ENCODE measurements around the gene FMNL2. TPM values are rescaled to one million over a fixed set of nuclear protein-coding genes. Genes with fewer than 3 reads are reported as not detected.

FMNL2 gene
- total and polyA plus RNA-seq, 2 experiments from 2014 or later, result 4.4 to 18.6 TPM

GRCh38 chr2:152546230-152546837, 211.4 kb downstream of the FMNL2 start:
- Histone ChIP-seq H3K4me2 (ENCODE audit: unreplicated experiment) (no peak overlapping the region), H2AFZ (no peak overlapping the region), H3K4me3 (no peak overlapping the region), H3F3A (ENCODE audit: insufficient read depth) (peaks cover 63% of the 10 kb centered on the region), H3K27ac (no peak overlapping the region), H3K4me1 (ENCODE audit: insufficient read depth) (peaks cover 49% of the 10 kb centered on the region), H3K79me2 (ENCODE audit: insufficient read depth) (peaks cover 3% of the 10 kb centered on the region; the same call in 1 of the 2 replicates), H3K9ac (no peak overlapping the region), H3K36me3 (ENCODE audit: low read depth) (no peaks in the 10 kb centered on the region), H3K27me3 (replicated peaks; ENCODE audit: insufficient read depth) (no peaks in the 10 kb centered on the region), H3K9me2 (ENCODE audit: insufficient read depth) (no peaks in the 10 kb centered on the region), H4K20me1 (ENCODE audit: insufficient read depth) (no peaks in the 10 kb centered on the region), H3K9me3 (ENCODE audit: low read depth) (no peaks in the 10 kb centered on the region)
- 78 to 79% methylated on average over 6 to 8 of the region's 8 CpGs for WGBS, 2 experiments (ENCODE audit: low coverage in 1 of 2, low lambda C conversion rate in 2 of 2, missing lambda C conversion rate in 2 of 2)
- in situ Hi-C loops (cut with MboI), result no loop called here
- TF ChIP-seq EZH2 (IDR thresholded peaks at IDR 0.05; ENCODE audit: insufficient read depth, poor library complexity, severe bottlenecking) (no peak), EZH2phosphoT487 (IDR thresholded peaks at IDR 0.05; ENCODE audit: insufficient read depth, low read depth) (no peak)
- no peak for DNase-seq

GRCh38 chr2:152548111-152548875, 213.3 kb downstream of the FMNL2 start:
- H3K9ac ChIP-seq, result no peak overlapping the region
- H3K9me3 ChIP-seq (ENCODE audit: low read depth), result no peaks in the 10 kb centered on the region
- H4K20me1 ChIP-seq (ENCODE audit: insufficient read depth), result no peaks in the 10 kb centered on the region
- DNase-seq, result peak; percentile 50
- no peaks in the 10 kb centered on the region for H3K79me2 ChIP-seq (ENCODE audit: insufficient read depth)
- H3K27ac ChIP-seq, result no peak overlapping the region
- H3K9me2 ChIP-seq (ENCODE audit: insufficient read depth), result no peaks in the 10 kb centered on the region
- TF ChIP-seq EZH2 (IDR thresholded peaks at IDR 0.05; ENCODE audit: insufficient read depth, poor library complexity, severe bottlenecking), result no peak
- TF ChIP-seq EZH2phosphoT487 (IDR thresholded peaks at IDR 0.05; ENCODE audit: insufficient read depth, low read depth), result no peak
- H3K27me3 ChIP-seq (replicated peaks; ENCODE audit: insufficient read depth), result no peaks in the 10 kb centered on the region
- WGBS, 2 experiments (ENCODE audit: low coverage in 1 of 2, low lambda C conversion rate in 2 of 2, missing lambda C conversion rate in 2 of 2), result 79 to 82% methylated on average over 8 of the region's 8 CpGs
- no peak overlapping the region for H2AFZ ChIP-seq
- no peak overlapping the region for H3K4me3 ChIP-seq
- H3K4me1 ChIP-seq (ENCODE audit: insufficient read depth), result peaks cover 35% of the 10 kb centered on the region
- peak overlapping the region; percentile 54 for H3K4me2 ChIP-seq (ENCODE audit: unreplicated experiment)
- H3F3A ChIP-seq (ENCODE audit: insufficient read depth), result peaks cover 52% of the 10 kb centered on the region
- in situ Hi-C loops (cut with MboI), result no loop called here
- no peaks in the 10 kb centered on the region for H3K36me3 ChIP-seq (ENCODE audit: low read depth)

GRCh38 chr2:152548996-152549395, 214.0 kb downstream of the FMNL2 start:
- H3K36me3 ChIP-seq (ENCODE audit: low read depth), result no peaks in the 10 kb centered on the region
- peak overlapping the region; percentile 65 for H3K27ac ChIP-seq
- TF ChIP-seq EZH2 (IDR thresholded peaks at IDR 0.05; ENCODE audit: insufficient read depth, poor library complexity, severe bottlenecking), result no peak
- TF ChIP-seq EZH2phosphoT487 (IDR thresholded peaks at IDR 0.05; ENCODE audit: insufficient read depth, low read depth), result no peak
- H3K4me2 ChIP-seq (ENCODE audit: unreplicated experiment), result peak overlapping the region; percentile 54
- no peaks in the 10 kb centered on the region for H3K79me2 ChIP-seq (ENCODE audit: insufficient read depth)
- H4K20me1 ChIP-seq (ENCODE audit: insufficient read depth), result no peaks in the 10 kb centered on the region
- H3K9ac ChIP-seq, result 0 out of 2 replicates have a peak overlapping the region, but pooled peaks have one; percentile 4
- H3K27me3 ChIP-seq (replicated peaks; ENCODE audit: insufficient read depth), result no peaks in the 10 kb centered on the region
- 85 to 93% methylated on average over 3 of the region's 3 CpGs for WGBS, 2 experiments (ENCODE audit: low coverage in 1 of 2, low lambda C conversion rate in 2 of 2, missing lambda C conversion rate in 2 of 2)
- no peak overlapping the region for H2AFZ ChIP-seq
- in situ Hi-C loops (cut with MboI), result no loop called here
- H3K4me1 ChIP-seq (ENCODE audit: insufficient read depth), result peaks cover 28% of the 10 kb centered on the region
- H3F3A ChIP-seq (ENCODE audit: insufficient read depth), result peaks cover 45% of the 10 kb centered on the region
- peak; percentile 68 for DNase-seq
- no peaks in the 10 kb centered on the region for H3K9me2 ChIP-seq (ENCODE audit: insufficient read depth)
- peak overlapping the region; percentile 3; the same call in 1 of the 2 replicates for H3K4me3 ChIP-seq
- no peaks in the 10 kb centered on the region for H3K9me3 ChIP-seq (ENCODE audit: low read depth)

- DNase-seq, result peak; percentile 80
- no peaks in the 10 kb centered on the region for H3K36me3 ChIP-seq (ENCODE audit: low read depth)
- H3K4me1 ChIP-seq (ENCODE audit: insufficient read depth), result peaks cover 24% of the 10 kb centered on the region
- no peaks in the 10 kb centered on the region for H3K9me3 ChIP-seq (ENCODE audit: low read depth)
- in situ Hi-C loops (cut with MboI), result no loop called here
- H3K9me2 ChIP-seq (ENCODE audit: insufficient read depth), result no peaks in the 10 kb centered on the region
- H3K27me3 ChIP-seq (replicated peaks; ENCODE audit: insufficient read depth), result no peaks in the 10 kb centered on the region
- peaks cover 40% of the 10 kb centered on the region for H3F3A ChIP-seq (ENCODE audit: insufficient read depth)
- H3K27ac ChIP-seq, result peak overlapping the region; percentile 65
- peak overlapping the region; percentile 3; the same call in 1 of the 2 replicates for H3K4me3 ChIP-seq
- no peaks in the 10 kb centered on the region for H4K20me1 ChIP-seq (ENCODE audit: insufficient read depth)
- H2AFZ ChIP-seq, result no peak overlapping the region
- H3K4me2 ChIP-seq (ENCODE audit: unreplicated experiment), result peak overlapping the region; percentile 54
- TF ChIP-seq EZH2phosphoT487 (IDR thresholded peaks at IDR 0.05; ENCODE audit: insufficient read depth, low read depth) (no peak), EZH2 (IDR thresholded peaks at IDR 0.05; ENCODE audit: insufficient read depth, poor library complexity, severe bottlenecking) (no peak)
- 0 out of 2 replicates have a peak overlapping the region, but pooled peaks have one; percentile 4 for H3K9ac ChIP-seq
- WGBS, 2 experiments (ENCODE audit: low coverage in 1 of 2, low lambda C conversion rate in 2 of 2, missing lambda C conversion rate in 2 of 2), result 8 to 14% methylated on average over 2 of the region's 2 CpGs
- no peaks in the 10 kb centered on the region for H3K79me2 ChIP-seq (ENCODE audit: insufficient read depth)
Measured at GRCh38 chr2:152549423-152549822, 214.4 kb downstream of the FMNL2 start.
